Measurements from ENCODE around the gene FBXL2.

FBXL2 gene

DNA sequence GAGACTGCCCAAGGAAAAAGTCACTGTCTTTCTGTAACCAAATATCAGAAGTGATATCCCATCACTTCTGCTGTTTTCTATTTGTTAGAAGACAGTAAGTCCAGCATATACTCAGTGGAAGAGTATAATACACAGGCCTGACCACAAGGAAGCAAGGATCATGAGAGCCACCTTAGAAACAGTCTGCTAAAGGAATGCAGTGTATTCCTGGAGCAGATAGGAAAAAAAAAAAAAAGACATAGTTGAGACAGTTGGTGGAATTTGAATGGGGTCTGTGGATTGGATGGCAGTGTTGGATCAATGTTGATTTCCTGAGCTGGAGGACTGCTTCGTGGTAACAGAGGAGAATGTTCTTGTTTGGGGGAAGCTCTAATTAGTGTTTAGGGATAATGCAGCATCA is 26.5 kb upstream of the FBXL2 start:
- no peak for DNase-seq (ENCODE audit: low read depth, low spot score)

DNA sequence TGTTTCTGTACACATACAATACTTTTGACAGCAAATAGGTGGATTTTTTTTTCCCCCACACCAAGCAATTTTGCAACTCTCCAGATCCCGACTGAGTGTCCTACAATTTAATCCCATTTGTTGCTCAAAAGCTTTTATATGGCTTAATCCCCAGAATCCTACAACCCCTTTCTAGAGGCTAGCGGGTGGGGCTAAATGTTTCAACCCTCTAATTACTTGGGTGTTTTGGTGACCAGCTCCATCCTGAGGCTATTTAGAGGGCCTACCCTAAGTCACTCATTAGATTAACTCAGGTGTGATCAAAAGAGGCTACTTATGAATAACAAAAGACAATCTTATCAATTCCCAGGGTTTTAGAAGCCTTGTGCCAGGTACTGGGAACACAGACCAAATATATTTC is 21.0 kb upstream of the FBXL2 start:
- no peaks in the 10 kb centered on the region for H3K4me1 ChIP-seq (ENCODE audit: control insufficient read depth, insufficient read depth, low read length)
- H3K27ac ChIP-seq (ENCODE audit: low read length): no peak overlapping the region
- no peak overlapping the region for H3K4me3 ChIP-seq (ENCODE audit: low read length)
- no peak for DNase-seq (ENCODE audit: low read depth, low spot score)
- H3K27me3 ChIP-seq (ENCODE audit: control insufficient read depth, insufficient read depth, low read length): no peaks in the 10 kb centered on the region
- H3K36me3 ChIP-seq (ENCODE audit: control insufficient read depth, insufficient read depth, low read length): no peaks in the 10 kb centered on the region
- H3K9me3 ChIP-seq (ENCODE audit: control insufficient read depth, insufficient read depth, low read length): no peaks in the 10 kb centered on the region
- no CpG with 5 or more reads among the region's 2 CpGs for WGBS (ENCODE audit: insufficient coverage, insufficient read length)

More for the DNA sequence above, 26.5 kb upstream of the FBXL2 start:
- H3K9me3 ChIP-seq (ENCODE audit: control insufficient read depth, insufficient read depth, low read length): no peaks in the 10 kb centered on the region
- WGBS (ENCODE audit: insufficient coverage, insufficient read length): no CpG with 5 or more reads among the region's 1 CpG
- H3K36me3 ChIP-seq (ENCODE audit: control insufficient read depth, insufficient read depth, low read length): no peaks in the 10 kb centered on the region
- no peak overlapping the region for H3K4me3 ChIP-seq (ENCODE audit: low read length)
- H3K27ac ChIP-seq (ENCODE audit: low read length): no peak overlapping the region
- H3K27me3 ChIP-seq (ENCODE audit: control insufficient read depth, insufficient read depth, low read length): no peaks in the 10 kb centered on the region
- H3K4me1 ChIP-seq (ENCODE audit: control insufficient read depth, insufficient read depth, low read length): no peaks in the 10 kb centered on the region

DNA sequence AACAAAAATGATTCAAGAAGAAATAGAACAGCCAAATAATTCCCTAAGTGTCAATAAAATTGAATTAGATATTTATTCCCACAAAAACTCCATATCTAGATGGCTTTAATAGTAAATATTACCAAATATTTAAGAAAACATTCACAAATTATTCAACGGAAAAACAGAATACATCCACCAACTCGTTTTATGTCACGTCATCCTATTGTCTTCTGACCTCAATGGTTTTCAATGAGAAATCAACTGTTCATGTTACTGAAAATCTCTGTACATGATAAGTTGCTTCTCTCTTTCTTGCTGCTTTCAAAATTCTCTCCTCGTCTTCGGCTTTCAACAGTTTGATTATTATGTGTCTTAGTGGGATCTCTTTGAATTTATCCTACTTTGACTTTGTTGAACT is 17.1 kb upstream of the FBXL2 start:
- H3K27ac ChIP-seq (ENCODE audit: low read length): no peak overlapping the region
- no peaks in the 10 kb centered on the region for H3K4me1 ChIP-seq (ENCODE audit: control insufficient read depth, insufficient read depth, low read length)
- no peak overlapping the region for H3K4me3 ChIP-seq (ENCODE audit: low read length)
- DNase-seq (ENCODE audit: low read depth, low spot score): no peak
- no peaks in the 10 kb centered on the region for H3K36me3 ChIP-seq (ENCODE audit: control insufficient read depth, insufficient read depth, low read length)
- no CpG with 5 or more reads among the region's 5 CpGs for WGBS (ENCODE audit: insufficient coverage, insufficient read length)
- H3K27me3 ChIP-seq (ENCODE audit: control insufficient read depth, insufficient read depth, low read length): no peaks in the 10 kb centered on the region
- H3K9me3 ChIP-seq (ENCODE audit: control insufficient read depth, insufficient read depth, low read length): no peaks in the 10 kb centered on the region

DNA sequence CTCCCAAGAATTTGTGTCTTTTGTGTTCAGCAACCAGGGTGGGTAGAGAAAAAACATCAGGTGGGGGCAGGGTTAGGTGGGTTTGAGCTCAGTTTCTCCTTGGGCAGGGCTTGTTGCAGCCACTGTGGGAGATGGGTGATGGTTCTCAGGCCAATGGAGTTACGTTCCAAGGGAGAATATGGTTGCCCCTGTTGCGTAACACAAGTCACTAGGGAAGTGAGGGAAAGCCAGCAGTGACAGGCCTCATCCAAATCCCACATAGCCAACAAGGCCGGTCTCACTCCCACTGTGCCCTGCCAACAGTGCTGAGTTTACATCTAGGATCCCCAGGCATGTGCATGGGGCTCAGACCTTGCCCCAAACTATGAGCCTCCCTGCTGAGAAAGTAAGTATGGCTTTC is 7.9 kb upstream of the FBXL2 start:
- H3K27me3 ChIP-seq (ENCODE audit: control insufficient read depth, insufficient read depth, low read length): no peaks in the 10 kb centered on the region
- no CpG with 5 or more reads among the region's 3 CpGs for WGBS (ENCODE audit: insufficient coverage, insufficient read length)
- no peaks in the 10 kb centered on the region for H3K9me3 ChIP-seq (ENCODE audit: control insufficient read depth, insufficient read depth, low read length)
- DNase-seq (ENCODE audit: low read depth, low spot score): no peak
- H3K36me3 ChIP-seq (ENCODE audit: control insufficient read depth, insufficient read depth, low read length): no peaks in the 10 kb centered on the region
- no peak overlapping the region for H3K4me3 ChIP-seq (ENCODE audit: low read length)
- no peaks in the 10 kb centered on the region for H3K4me1 ChIP-seq (ENCODE audit: control insufficient read depth, insufficient read depth, low read length)
- H3K27ac ChIP-seq (ENCODE audit: low read length): no peak overlapping the region

DNA sequence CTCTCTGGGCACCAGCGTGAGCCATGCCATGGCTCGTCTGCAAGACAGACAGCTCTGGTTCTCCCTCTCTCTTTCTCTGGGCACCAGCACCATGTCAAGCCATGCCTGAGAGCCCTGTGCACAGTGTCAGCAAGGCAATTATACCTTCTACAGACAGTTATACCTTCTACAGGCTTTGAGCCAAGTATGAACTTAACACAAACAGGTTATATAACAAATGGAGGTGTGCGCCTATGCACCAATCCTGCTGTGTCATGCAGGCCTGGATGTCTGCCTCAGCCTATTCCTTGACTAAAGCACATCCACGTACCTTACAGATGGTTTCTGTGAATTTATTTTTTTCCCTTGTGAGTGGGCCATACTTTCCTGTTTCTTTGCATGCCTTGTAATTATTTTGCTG is 5.9 kb upstream of the FBXL2 start:
- no peak overlapping the region for H3K4me3 ChIP-seq (ENCODE audit: low read length)
- H3K4me1 ChIP-seq (ENCODE audit: control insufficient read depth, insufficient read depth, low read length): no peaks in the 10 kb centered on the region
- DNase-seq (ENCODE audit: low read depth, low spot score): no peak
- no peak overlapping the region for H3K27ac ChIP-seq (ENCODE audit: low read length)
- H3K9me3 ChIP-seq (ENCODE audit: control insufficient read depth, insufficient read depth, low read length): no peaks in the 10 kb centered on the region
- H3K36me3 ChIP-seq (ENCODE audit: control insufficient read depth, insufficient read depth, low read length): no peaks in the 10 kb centered on the region
- no peaks in the 10 kb centered on the region for H3K27me3 ChIP-seq (ENCODE audit: control insufficient read depth, insufficient read depth, low read length)
- no CpG with 5 or more reads among the region's 4 CpGs for WGBS (ENCODE audit: insufficient coverage, insufficient read length)

DNA sequence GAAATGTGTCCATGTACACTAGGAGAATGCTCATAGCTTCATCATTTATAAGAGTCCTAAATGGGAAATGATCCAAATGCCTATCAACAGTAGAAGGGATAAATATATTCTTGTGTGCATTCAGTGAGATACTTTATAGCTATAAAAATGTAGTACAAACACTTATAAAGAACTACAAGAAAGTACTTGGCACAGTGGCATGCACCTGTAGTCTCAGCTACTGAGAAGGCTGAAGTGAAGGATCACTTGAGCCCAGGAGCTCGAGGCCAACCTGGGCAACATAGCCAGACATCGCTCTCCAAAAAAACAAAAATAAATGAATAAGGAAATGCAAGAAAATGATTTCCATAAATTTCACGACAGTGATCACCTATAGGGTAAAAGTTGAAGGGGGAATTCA is 3.6 kb upstream of the FBXL2 start:
- H3K36me3 ChIP-seq (ENCODE audit: control insufficient read depth, insufficient read depth, low read length): no peaks in the 10 kb centered on the region
- H3K4me1 ChIP-seq (ENCODE audit: control insufficient read depth, insufficient read depth, low read length): no peaks in the 10 kb centered on the region
- H3K4me3 ChIP-seq (ENCODE audit: low read length): no peak overlapping the region
- H3K9me3 ChIP-seq (ENCODE audit: control insufficient read depth, insufficient read depth, low read length): no peaks in the 10 kb centered on the region
- no peak for DNase-seq (ENCODE audit: low read depth, low spot score)
- no CpG with 5 or more reads among the region's 3 CpGs for whole genome bisulfite sequencing (ENCODE audit: insufficient coverage, insufficient read length)
- no peaks in the 10 kb centered on the region for H3K27me3 ChIP-seq (ENCODE audit: control insufficient read depth, insufficient read depth, low read length)
- H3K27ac ChIP-seq (ENCODE audit: low read length): no peak overlapping the region

DNA sequence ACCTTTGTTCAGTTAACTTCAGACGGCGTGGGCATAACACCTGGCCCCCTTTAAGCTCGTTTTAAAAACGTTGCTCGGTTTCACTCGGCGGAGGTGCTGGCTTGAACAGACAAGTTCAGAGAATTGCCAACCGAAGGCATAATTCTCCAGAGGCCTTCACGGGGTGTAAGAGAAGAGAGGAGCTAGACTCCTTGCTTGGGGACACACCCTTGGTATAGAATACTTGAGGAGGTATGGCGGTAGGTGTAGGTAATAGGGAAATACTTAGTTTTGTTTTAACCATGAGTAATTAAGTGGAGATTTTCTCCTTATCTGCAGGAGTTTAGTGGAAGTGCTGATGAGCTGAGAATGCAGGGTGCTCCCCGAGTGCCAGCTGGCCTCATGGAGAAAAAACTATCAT is 921 bp downstream of the FBXL2 start:
- DNase-seq (ENCODE audit: low read depth, low spot score): no peak

DNA sequence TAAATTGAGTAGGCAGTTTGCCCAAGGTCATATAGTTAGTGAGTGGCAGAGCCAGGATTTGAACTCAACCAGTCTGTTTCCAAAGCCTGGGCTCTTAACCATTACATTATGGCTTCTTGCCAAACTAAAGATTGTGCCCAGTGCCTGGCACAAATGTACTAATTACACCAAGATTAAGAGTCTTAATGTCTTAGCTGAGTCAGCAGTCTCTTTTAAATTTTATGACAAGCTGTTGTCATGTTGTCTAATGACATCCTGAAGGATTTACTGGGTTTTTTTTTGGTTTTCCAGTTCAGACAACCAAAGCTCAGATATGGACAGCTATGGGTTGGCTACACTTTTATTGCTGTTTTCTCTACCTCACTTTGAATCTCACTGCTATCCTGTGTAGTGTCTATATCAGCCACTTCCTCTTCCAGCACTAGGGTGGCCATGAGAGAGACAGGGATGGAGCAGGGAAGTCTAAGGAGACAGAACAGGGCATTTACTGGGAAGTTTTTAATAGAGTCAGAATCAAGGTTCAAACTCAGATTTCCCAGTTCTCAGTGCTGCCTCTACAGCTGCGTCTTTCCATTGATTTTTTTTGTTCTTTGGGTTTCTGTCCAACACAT is 10.5 kb downstream of the FBXL2 start:
- Histone ChIP-seq H3K36me3 (ENCODE audit: control insufficient read depth, insufficient read depth, low read length) (no peaks in the 10 kb centered on the region), H3K27ac (ENCODE audit: low read length) (no peak overlapping the region), H3K27me3 (ENCODE audit: control insufficient read depth, insufficient read depth, low read length) (no peaks in the 10 kb centered on the region), H3K4me1 (ENCODE audit: control insufficient read depth, insufficient read depth, low read length) (no peaks in the 10 kb centered on the region), H3K4me3 (ENCODE audit: low read length) (no peak overlapping the region), H3K9me3 (ENCODE audit: control insufficient read depth, insufficient read depth, low read length) (no peaks in the 10 kb centered on the region)
- DNase-seq (ENCODE audit: low read depth, low spot score): no peak
- WGBS (ENCODE audit: insufficient coverage, insufficient read length): no CpG with 5 or more reads among the region's 1 CpG

More for the DNA sequence above, 921 bp downstream of the FBXL2 start:
- Histone ChIP-seq H3K9me3 (ENCODE audit: control insufficient read depth, insufficient read depth, low read length) (no peaks in the 10 kb centered on the region), H3K27me3 (ENCODE audit: control insufficient read depth, insufficient read depth, low read length) (no peaks in the 10 kb centered on the region), H3K36me3 (ENCODE audit: control insufficient read depth, insufficient read depth, low read length) (no peaks in the 10 kb centered on the region), H3K27ac (ENCODE audit: low read length) (no peak overlapping the region), H3K4me1 (ENCODE audit: control insufficient read depth, insufficient read depth, low read length) (no peaks in the 10 kb centered on the region), H3K4me3 (ENCODE audit: low read length) (no peak overlapping the region)
- no CpG with 5 or more reads among the region's 11 CpGs for WGBS (ENCODE audit: insufficient coverage, insufficient read length)

DNA sequence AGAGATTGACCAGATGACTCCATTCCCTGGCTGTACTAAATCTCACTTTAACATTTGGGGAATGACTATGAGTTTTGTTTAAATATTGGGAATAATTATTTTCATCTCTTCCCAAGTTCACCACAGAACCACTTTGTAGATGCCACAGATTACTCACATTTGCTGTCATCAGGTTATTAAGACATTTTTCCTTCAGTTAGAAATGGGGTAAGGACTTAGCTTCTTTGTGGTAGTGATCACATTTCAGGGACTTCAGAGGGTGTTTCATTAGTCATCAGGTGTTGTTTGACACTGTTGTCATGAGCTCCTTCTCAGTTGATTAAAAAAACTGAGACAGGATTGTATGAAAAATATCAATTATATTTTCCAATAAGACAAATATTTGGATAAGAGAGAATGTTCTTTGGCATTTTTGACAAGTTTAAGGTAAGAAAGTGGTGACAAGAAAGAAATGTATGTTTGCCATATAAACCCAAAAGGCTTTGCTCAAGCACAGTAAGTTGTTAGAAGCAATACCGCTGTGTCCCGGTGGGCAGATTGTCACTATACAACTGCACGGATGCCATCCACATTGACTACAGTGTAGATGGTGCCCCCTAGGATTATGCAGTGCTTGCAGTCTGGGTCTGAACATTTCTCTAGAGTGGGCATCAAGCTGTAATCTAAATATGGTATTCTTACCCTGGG is 22.3 kb downstream of the FBXL2 start:
- no peak for DNase-seq (ENCODE audit: low read depth, low spot score)
- H3K9me3 ChIP-seq (ENCODE audit: control insufficient read depth, insufficient read depth, low read length): no peaks in the 10 kb centered on the region
- no peaks in the 10 kb centered on the region for H3K36me3 ChIP-seq (ENCODE audit: control insufficient read depth, insufficient read depth, low read length)
- H3K4me1 ChIP-seq (ENCODE audit: control insufficient read depth, insufficient read depth, low read length): no peaks in the 10 kb centered on the region
- H3K27ac ChIP-seq (ENCODE audit: low read length): no peak overlapping the region
- no peak overlapping the region for H3K4me3 ChIP-seq (ENCODE audit: low read length)
- H3K27me3 ChIP-seq (ENCODE audit: control insufficient read depth, insufficient read depth, low read length): no peaks in the 10 kb centered on the region
- no CpG with 5 or more reads among the region's 3 CpGs for WGBS (ENCODE audit: insufficient coverage, insufficient read length)

DNA sequence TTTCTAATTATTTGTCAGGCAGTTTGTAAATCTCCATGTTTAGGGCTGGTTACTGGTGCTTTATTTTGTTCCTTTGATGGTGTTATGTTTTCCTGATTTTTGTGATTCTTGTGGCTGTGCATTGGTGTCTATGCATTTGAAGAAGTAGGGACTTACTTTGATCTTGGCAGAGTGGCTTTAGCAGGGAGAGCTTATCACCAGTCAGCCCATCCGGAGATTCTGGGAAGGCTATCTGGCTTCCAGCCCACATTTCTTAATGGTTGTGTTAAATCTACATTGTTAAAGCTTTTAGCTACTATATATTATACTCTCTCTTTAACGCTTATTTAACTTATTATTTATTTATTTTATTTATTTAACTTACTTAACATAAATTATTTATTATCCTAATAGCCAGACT is 35.1 kb downstream of the FBXL2 start:
- H3K4me1 ChIP-seq (ENCODE audit: control insufficient read depth, insufficient read depth, low read length): no peaks in the 10 kb centered on the region
- no peaks in the 10 kb centered on the region for H3K27me3 ChIP-seq (ENCODE audit: control insufficient read depth, insufficient read depth, low read length)
- no peaks in the 10 kb centered on the region for H3K9me3 ChIP-seq (ENCODE audit: control insufficient read depth, insufficient read depth, low read length)
- no peak overlapping the region for H3K4me3 ChIP-seq (ENCODE audit: low read length)
- H3K27ac ChIP-seq (ENCODE audit: low read length): no peak overlapping the region
- no peak for DNase-seq (ENCODE audit: low read depth, low spot score)
- no peaks in the 10 kb centered on the region for H3K36me3 ChIP-seq (ENCODE audit: control insufficient read depth, insufficient read depth, low read length)
- 86% methylated on average over 1 of the region's 2 CpGs for WGBS (ENCODE audit: insufficient coverage, insufficient read length)

DNA sequence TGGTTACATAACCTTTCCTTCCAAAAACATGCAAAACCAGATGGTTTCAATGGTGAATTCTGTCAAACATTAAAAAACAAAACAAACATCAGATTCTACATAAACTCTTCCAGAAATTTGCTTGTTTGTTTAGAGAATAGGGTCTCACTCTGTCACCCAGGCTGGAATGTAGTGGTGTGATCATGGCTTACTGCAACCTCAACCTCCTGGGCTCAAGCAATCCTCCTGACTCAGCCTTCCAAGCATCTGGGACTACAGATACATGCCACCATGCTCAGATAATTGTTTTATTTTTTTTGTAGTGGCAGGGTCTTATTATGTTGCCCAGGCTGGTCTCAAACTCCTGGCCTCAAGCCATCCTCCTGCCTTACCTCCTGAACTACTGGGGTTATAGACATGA is 36.1 kb downstream of the FBXL2 start:
- H3K27me3 ChIP-seq (ENCODE audit: control insufficient read depth, insufficient read depth, low read length): no peaks in the 10 kb centered on the region
- no peak overlapping the region for H3K27ac ChIP-seq (ENCODE audit: low read length)
- no peak overlapping the region for H3K4me3 ChIP-seq (ENCODE audit: low read length)
- no peaks in the 10 kb centered on the region for H3K9me3 ChIP-seq (ENCODE audit: control insufficient read depth, insufficient read depth, low read length)
- no peaks in the 10 kb centered on the region for H3K4me1 ChIP-seq (ENCODE audit: control insufficient read depth, insufficient read depth, low read length)
- DNase-seq (ENCODE audit: low read depth, low spot score): no peak
- no peaks in the 10 kb centered on the region for H3K36me3 ChIP-seq (ENCODE audit: control insufficient read depth, insufficient read depth, low read length)

Measured in iPS DF 6.9 (cell line).